ENCODE results near the gene C2CD4B. TPM values are rescaled to one million over a fixed set of nuclear protein-coding genes. Genes with fewer than 3 reads are reported as not detected.

Gene C2CD4B
- total RNA-seq, 6 donors from 2014 or later, result 0.67 to 16.8 (median 3.1) TPM

- H3K4me1 ChIP-seq, result no peaks in the 10 kb centered on the region
- H3K36me3 ChIP-seq, result no peaks in the 10 kb centered on the region
- no peaks in the 10 kb centered on the region for H3K27me3 ChIP-seq
- no peaks in the 10 kb centered on the region for H3K9me3 ChIP-seq
- ATAC-seq (ENCODE audit: low FRiP score in 2 of 2) (no peak), DNase-seq (no peak)
- TF ChIP-seq CTCF (IDR thresholded peaks at IDR 0.05) (no peak), POLR2A (IDR thresholded peaks at IDR 0.05) (no peak), POLR2AphosphoS5 (IDR thresholded peaks at IDR 0.05) (no peak), EP300 (IDR thresholded peaks at IDR 0.05) (no peak)
- 70 to 76% methylated on average over 10 of the region's 10 CpGs for whole genome bisulfite sequencing, 2 donors
- H3K27ac ChIP-seq, result no peak overlapping the region
- H3K4me3 ChIP-seq, result no peak overlapping the region
Measured at GRCh38 chr15:62145015-62145735, 19.9 kb downstream of the C2CD4B start.

- H3K27ac ChIP-seq, result no peak overlapping the region
- DNase-seq (no peak), ATAC-seq (ENCODE audit: low FRiP score in 2 of 2) (no peak)
- H3K4me3 ChIP-seq, result no peak overlapping the region
- H3K27me3 ChIP-seq, result no peaks in the 10 kb centered on the region
- WGBS, 2 donors, result 82 to 92% methylated on average over 3 of the region's 3 CpGs
- H3K9me3 ChIP-seq, result no peaks in the 10 kb centered on the region
- no peaks in the 10 kb centered on the region for H3K4me1 ChIP-seq
- H3K36me3 ChIP-seq, result no peaks in the 10 kb centered on the region
- TF ChIP-seq CTCF (IDR thresholded peaks at IDR 0.05) (no peak), EP300 (IDR thresholded peaks at IDR 0.05) (no peak), POLR2AphosphoS5 (IDR thresholded peaks at IDR 0.05) (no peak), POLR2A (IDR thresholded peaks at IDR 0.05) (no peak)
Measured at GRCh38 chr15:62142736-62143135, 22.3 kb downstream of the C2CD4B start.

- Histone ChIP-seq H3K9me3 (no peaks in the 10 kb centered on the region), H3K4me3 (no peak overlapping the region), H3K27ac (no peak overlapping the region), H3K36me3 (no peaks in the 10 kb centered on the region), H3K4me1 (no peaks in the 10 kb centered on the region), H3K27me3 (no peaks in the 10 kb centered on the region)
- ATAC-seq (ENCODE audit: low FRiP score in 2 of 2) (no peak), DNase-seq (no peak)
- TF ChIP-seq POLR2AphosphoS5 (IDR thresholded peaks at IDR 0.05) (no peak), CTCF (IDR thresholded peaks at IDR 0.05) (no peak), EP300 (IDR thresholded peaks at IDR 0.05) (no peak), POLR2A (IDR thresholded peaks at IDR 0.05) (no peak)
- 57 to 59% methylated on average over 5 of the region's 5 CpGs for WGBS, 2 donors
Measured at GRCh38 chr15:62141643-62142588, 23.2 kb downstream of the C2CD4B start.

- TF ChIP-seq EP300 (IDR thresholded peaks at IDR 0.05) (no peak), POLR2AphosphoS5 (IDR thresholded peaks at IDR 0.05) (no peak), CTCF (IDR thresholded peaks at IDR 0.05) (no peak), POLR2A (IDR thresholded peaks at IDR 0.05) (no peak)
- no peak for ATAC-seq (ENCODE audit: low FRiP score in 2 of 2)
- no peak for DNase-seq
- 83 to 84% methylated on average over 1 of the region's 1 CpG for WGBS, 2 donors
- no peak overlapping the region for H3K27ac ChIP-seq
- H3K9me3 ChIP-seq, result no peaks in the 10 kb centered on the region
- peaks cover 0 to 1% (median 0%) of the 10 kb centered on the region in 4 donors for H3K4me1 ChIP-seq
- H3K36me3 ChIP-seq, result no peaks in the 10 kb centered on the region
- H3K27me3 ChIP-seq, result no peaks in the 10 kb centered on the region
- H3K4me3 ChIP-seq, result no peak overlapping the region
Measured at GRCh38 chr15:62141200-62141599, 23.9 kb downstream of the C2CD4B start.
